ENCODE results near the gene HRAS. TPM values are rescaled to one million over a fixed set of nuclear protein-coding genes. Genes with fewer than 3 reads are reported as not detected.
A peak's percentile ranks its signal among the peaks of the same experiment; 100 is the strongest.

HRAS gene
- total and polyA plus RNA-seq, 2 of the 8 experiments (the other 6 are each of a cell fraction or from before 2014, with no cell fraction given): 44.3 to 54.7 TPM

GRCh38 chr11:560305-561147, 25.1 kb upstream of the HRAS start, which contains the start of the genes LMNTD2 and RASSF7 (continued):
- TF ChIP-seq E2F6 (IDR thresholded peaks at IDR 0.05) (no peak; the same call in 1 of the 2 replicates), BRCA1 (IDR thresholded peaks at IDR 0.05; ENCODE audit: low read depth, low read length) (no peak), BACH1 (IDR thresholded peaks at IDR 0.05; ENCODE audit: low read length) (no peak), ZNF274 (IDR thresholded peaks at IDR 0.05; ENCODE audit: borderline replicate concordance, extremely low read depth, low read length) (no peak), GTF2F1 (IDR thresholded peaks at IDR 0.05; ENCODE audit: borderline replicate concordance, low read depth, low read length) (no peak), JUND (IDR thresholded peaks at IDR 0.05; ENCODE audit: low read length) (no peak), GABPA (IDR thresholded peaks at IDR 0.05; ENCODE audit: borderline replicate concordance, insufficient read depth, low read length) (0 out of 2 replicates have a peak, but pooled peaks have one; percentile 9), CTBP2 (IDR thresholded peaks at IDR 0.05; ENCODE audit: borderline replicate concordance, insufficient read depth, insufficient read length, low read length) (no peak), POLR2A (IDR thresholded peaks at IDR 0.05; ENCODE audit: control extremely low read depth in 1 of 2, low read depth in 2 of 2, low read length in 2 of 2) (0 out of 3 replicates have a peak, but pooled peaks of 1 of the 2 experiments have one; percentile 12), SRF (IDR thresholded peaks at IDR 0.05; ENCODE audit: low read depth, low read length) (no peak), SIRT6 (IDR thresholded peaks at IDR 0.05; ENCODE audit: low read length) (no peak), SP2 (IDR thresholded peaks at IDR 0.05; ENCODE audit: low read length) (peak; percentile 56; the same call in 1 of the 2 replicates), SP1 (IDR thresholded peaks at IDR 0.05; ENCODE audit: low read depth, low read length) (peak; percentile 93), CBX8 (IDR thresholded peaks at IDR 0.05; ENCODE audit: borderline replicate concordance, low read depth, low read length) (no peak), JUN (IDR thresholded peaks at IDR 0.05; ENCODE audit: low read depth, low read length) (no peak), RNF2 (IDR thresholded peaks at IDR 0.05; ENCODE audit: borderline replicate concordance, low read depth, low read length, missing control alignments, poor library complexity, severe bottlenecking) (no peak), CBX5 (IDR thresholded peaks at IDR 0.05; ENCODE audit: low read depth, low read length) (no peak), RXRA (IDR thresholded peaks at IDR 0.05; ENCODE audit: insufficient read depth, low read depth, low read length) (0 out of 2 replicates have a peak, but pooled peaks have one; percentile 10), TAF7 (optimal IDR thresholded peaks at IDR 0.05; ENCODE audit: borderline replicate concordance, low read depth, low read length) (no peak), CEBPB (IDR thresholded peaks at IDR 0.05; ENCODE audit: low read depth, low read length) (no peak), MAFK (IDR thresholded peaks at IDR 0.05; ENCODE audit: low read depth, low read length) (no peak), EGR1 (IDR thresholded peaks at IDR 0.05; ENCODE audit: borderline replicate concordance, low read depth, low read length) (no peak), CREB1 (IDR thresholded peaks at IDR 0.05) (peak; percentile 48; the same call in 1 of the 2 replicates), TAF1 (IDR thresholded peaks at IDR 0.05; ENCODE audit: low read depth, low read length) (0 out of 2 replicates have a peak, but pooled peaks have one; percentile 29), TBP (IDR thresholded peaks at IDR 0.05; ENCODE audit: low read depth, low read length) (peak; percentile 17; the same call in 1 of the 2 replicates)

All from H1 (cell line).